Gastrocnemius medialis (tissue), 4 donors: ENCODE results near the gene SMG6.

ENCODE experiments used
- CTCF ChIP-seq, 5 experiments: fragments of 450-650 bp in 3 of 5; fragments of 200-600 bp in 2 of 5; sonication (generic) in 2 of 5; IDR thresholded peaks in 4 of 5; conservative IDR thresholded peaks in 1 of 5; 1 replicate in 4 of 5; 2 replicates in 1 of 5; pipeline ENCODE4 v1.5.1; 2016 to 2019; ENCODE audit warnings: antibody characterized with exemption in 5 of 5, mild to moderate bottlenecking in 3 of 5, moderate library complexity in 3 of 5
- POLR2A ChIP-seq, 2 donors: fragments of 450-650 bp; IDR thresholded peaks; one replicate each; pipeline ENCODE4 v1.6.1; 2017; ENCODE audit warnings: antibody characterized with exemption in 2 of 2, mild to moderate bottlenecking in 2 of 2, moderate library complexity in 2 of 2

DNA sequence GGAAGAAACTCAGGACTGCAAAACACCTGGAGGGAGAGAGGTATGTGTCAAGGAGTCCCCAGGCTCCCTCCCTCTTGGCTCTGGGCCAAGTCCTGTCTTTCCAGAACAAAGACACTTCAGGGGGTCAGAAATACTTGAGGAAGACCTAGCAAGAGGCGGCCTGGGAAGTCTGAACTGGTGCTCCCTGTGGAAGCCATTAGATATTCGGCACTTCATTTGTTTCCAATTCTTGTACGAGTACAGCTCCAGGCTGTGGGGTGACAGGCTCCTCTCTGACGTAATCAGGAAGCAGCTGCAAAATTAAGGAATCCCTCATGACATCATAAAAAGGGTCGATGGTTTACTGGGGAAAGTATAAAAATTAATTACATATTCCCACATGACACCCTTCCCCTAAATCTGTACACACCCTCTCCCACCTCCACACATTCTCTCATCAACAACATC is 108.7 kb downstream of the SMG6 start:
- TF ChIP-seq CTCF (IDR thresholded peaks at IDR 0.05 in 4 of 5, conservative IDR thresholded peaks at IDR 0.05 in 1 of 5): no peak
- no peak for TF ChIP-seq POLR2A (IDR thresholded peaks at IDR 0.05)
